HG02798 (cell line): ENCODE results near the gene FOSB.

Experiments used
- ATAC-seq: cut with Tn5 transposase; IDR thresholded peaks from one replicate; pipeline ENCODE4 v1.9.1; 2021; ENCODE audit warnings: mild to moderate bottlenecking; ENCODE audit not compliant: unreplicated experiment, poor library complexity

FOSB gene

DNA sequence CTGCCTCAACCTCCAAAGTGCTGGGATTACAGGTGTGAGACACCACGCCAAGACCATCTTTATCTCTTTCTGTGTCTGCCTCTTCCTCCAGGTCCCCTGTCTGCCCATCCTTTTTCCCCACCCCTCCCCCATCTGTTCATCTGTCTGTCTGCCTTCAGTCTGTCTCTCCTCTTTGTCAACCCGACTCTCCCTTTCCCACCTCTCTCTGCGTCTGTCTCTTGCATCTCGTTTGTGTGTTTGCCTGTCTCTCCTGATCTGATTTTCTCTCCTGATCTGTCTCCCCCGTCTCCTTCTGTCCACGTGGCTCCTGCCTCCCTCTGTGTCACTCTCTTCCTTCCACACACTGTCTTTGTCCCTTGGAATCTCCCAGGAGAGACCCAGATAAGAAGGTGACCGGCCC lies 49.4 kb downstream of the FOSB start:
- ATAC-seq = no peak

DNA sequence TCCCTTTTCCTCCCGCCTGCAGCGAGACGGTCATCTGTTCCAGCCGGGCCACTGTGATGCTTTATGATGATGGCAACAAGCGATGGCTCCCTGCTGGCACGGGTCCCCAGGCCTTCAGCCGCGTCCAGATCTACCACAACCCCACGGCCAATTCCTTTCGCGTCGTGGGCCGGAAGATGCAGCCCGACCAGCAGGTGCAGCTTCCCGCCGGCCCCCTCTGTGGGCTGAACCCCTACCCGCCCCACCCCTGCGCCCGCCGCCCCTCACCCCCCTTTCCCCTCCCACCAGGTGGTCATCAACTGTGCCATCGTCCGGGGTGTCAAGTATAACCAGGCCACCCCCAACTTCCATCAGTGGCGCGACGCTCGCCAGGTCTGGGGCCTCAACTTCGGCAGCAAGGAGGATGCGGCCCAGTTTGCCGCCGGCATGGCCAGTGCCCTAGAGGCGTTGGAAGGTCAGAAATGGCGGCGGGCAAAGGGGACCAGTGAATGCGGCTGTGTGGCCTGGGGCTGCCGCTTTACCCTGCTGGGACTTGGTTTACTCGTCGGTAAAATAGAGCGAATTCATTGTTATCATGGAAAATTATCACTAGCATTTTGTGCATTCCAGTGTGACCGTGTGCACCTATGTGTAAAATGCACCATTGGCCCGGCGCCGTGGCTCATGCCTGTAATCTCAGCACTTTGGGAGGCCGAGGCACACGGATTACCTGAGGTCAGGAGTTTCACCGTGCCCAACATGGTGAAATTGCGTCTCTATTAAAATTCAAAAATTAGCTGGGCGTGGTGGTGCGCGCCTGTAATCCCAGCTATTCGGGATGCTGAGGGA lies 50.1 kb downstream of the FOSB start:
- no peak for ATAC-seq

DNA sequence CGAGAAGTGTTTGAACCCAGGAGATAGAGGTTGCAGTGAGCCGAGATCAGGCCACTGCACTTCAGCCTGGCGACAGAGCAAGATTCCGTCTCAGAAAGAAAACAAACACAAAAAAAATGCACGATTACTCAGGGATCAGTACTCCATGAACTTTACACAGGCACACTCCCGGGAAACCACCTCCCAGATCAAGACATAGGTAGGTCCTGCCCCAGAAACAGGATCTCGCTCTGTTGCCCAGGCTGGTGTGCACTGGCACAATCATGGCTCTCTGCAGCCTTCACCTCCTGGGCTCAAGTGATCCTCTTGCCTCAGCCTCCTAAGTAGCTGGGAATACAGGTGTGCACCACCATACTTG lies 50.7 kb downstream of the FOSB start:
- no peak for ATAC-seq

GRCh38 chr19:45522010-45522941 lies 54.5 kb downstream of the FOSB start:
- no peak for ATAC-seq

GRCh38 chr19:45523642-45524256 lies 56.0 kb downstream of the FOSB start:
- ATAC-seq = peak; percentile 82

DNA sequence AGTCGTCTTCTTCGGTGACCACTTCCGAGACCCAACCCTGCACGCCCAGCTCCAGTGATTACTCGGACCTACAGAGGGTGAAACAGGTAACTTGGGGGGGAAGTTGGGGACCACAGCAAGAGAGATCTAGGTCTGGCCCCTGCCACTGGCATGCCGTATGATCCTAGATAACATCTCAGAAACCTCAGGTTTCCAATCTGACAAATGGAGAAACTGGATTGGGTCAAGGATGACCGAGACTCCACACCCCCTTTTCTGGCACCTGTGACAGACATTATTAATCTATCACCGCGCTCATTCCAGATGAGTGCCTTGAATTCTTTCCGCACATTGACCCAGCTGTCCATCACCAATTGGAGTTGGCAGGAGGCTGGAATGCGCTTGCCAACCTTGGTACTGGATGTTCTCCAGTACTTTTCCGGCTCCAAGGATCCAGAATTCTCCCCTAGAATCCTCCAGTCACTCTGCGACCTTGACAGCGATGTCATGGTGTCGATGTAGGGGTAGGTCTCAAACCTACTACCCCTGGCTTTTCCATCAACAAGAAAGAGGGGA lies 56.9 kb downstream of the FOSB start:
- no peak for ATAC-seq
